GM18519 (cell line): ENCODE measurements around the gene KRT78.
"Not testable (repeated sequence)": the region's sequence is repeated elsewhere in the genome, so short reads cannot be mapped to it uniquely, and the experiment has no call there.

Source experiments
- ATAC-seq: cut with Tn5 transposase; IDR thresholded peaks from one replicate; pipeline ENCODE4 v1.9.1; 2021; ENCODE audit warnings: mild to moderate bottlenecking, moderate library complexity; ENCODE audit not compliant: unreplicated experiment, low FRiP score

The KRT78 gene, protein sequence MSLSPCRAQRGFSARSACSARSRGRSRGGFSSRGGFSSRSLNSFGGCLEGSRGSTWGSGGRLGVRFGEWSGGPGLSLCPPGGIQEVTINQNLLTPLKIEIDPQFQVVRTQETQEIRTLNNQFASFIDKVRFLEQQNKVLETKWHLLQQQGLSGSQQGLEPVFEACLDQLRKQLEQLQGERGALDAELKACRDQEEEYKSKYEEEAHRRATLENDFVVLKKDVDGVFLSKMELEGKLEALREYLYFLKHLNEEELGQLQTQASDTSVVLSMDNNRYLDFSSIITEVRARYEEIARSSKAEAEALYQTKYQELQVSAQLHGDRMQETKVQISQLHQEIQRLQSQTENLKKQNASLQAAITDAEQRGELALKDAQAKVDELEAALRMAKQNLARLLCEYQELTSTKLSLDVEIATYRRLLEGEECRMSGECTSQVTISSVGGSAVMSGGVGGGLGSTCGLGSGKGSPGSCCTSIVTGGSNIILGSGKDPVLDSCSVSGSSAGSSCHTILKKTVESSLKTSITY

DNA sequence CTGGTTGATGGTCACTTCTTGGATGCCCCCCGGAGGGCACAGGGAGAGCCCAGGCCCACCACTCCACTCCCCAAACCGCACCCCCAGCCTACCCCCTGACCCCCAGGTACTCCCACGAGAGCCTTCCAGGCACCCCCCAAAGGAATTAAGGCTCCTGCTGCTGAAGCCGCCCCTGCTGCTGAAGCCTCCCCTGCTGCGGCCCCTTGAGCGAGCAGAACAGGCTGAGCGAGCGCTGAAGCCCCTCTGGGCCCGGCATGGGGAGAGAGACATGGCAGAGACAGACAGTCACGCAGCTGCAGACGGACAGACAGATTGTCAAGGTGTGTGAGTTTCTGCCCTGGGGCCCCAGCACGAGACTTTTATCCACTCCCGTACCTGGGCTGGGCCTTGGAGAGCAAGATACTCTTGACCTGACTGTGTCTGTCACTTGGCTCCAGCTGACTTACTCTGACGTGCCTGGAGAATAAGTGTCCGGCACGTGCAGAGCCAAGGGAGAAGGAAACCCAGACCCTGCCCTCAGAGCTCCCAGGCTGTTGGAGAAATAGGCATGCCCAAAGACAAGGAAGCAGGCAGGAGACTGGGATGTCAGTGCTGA is at the start of gene KRT78:
Gene KRT78 (minus strand): TSS at position 334 of the 595 bp plus-strand sequence. CDS start 64 bp downstream, at position 270.
- ATAC-seq = no peak

DNA sequence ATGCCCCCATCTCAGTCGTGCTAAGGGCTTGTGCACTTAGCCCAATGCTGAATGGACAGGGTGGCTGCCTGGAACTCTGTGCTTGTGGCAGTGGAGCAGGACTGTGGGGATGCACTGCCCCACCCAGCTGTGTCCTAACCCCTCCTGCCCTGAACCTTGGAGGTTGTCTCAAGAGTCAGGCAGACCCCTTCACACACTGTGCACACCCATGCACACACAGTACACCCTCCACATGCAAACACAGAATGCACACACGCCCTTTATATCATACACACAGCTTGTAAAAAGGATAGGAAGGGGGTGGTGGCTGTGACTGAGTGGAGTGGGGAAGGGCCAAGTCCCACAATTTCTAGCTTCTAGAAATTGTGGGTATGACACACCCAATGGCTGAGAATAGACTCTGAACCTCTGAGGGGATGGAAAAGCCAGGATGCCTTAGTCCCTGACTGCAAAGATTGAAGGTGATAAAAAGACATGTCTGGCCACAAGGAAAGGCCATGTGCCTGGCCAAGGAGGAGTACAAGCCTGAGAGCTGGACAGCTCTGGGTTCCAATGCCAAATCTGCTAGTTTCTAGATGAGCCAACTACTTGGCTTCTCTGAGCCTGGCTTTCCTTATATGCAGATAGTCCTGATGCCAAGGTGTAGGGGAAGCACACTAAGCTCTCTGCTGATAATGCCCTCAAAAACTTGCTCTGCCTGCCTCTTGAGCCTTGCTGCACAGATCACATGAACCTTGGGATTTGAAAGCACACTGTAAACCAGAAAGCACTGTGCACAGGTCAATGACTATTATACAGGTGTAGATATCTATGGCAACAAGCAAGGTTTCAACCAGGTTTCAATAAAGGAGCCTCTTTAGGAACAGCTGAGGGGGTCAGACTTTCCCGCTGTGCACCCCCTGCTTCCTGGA is 47.7 kb upstream of the KRT78 start:
- ATAC-seq = no peak

DNA sequence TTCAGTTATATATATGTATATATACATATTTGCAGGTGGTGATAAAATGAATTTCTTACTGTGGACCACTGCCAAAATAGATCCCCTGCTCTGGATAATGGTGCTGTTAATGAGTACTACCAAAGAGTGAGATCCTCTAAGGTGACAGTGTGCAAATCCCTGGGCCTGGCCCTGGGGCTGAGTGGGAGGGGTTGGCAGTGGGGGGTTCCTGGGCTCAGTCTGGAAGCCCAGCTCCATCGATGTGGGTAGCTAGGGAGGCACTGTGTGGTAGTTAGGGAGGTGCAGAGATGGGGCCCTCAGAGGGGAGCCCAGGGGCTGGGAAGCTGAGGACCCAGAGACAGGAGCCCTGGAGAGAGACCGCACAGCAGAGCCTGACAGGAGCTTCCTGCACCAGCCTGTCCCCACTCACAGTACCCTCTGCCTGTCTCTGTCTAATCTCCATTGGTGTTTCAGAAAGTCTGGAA is 47.0 kb upstream of the KRT78 start:
- no peak for ATAC-seq

DNA sequence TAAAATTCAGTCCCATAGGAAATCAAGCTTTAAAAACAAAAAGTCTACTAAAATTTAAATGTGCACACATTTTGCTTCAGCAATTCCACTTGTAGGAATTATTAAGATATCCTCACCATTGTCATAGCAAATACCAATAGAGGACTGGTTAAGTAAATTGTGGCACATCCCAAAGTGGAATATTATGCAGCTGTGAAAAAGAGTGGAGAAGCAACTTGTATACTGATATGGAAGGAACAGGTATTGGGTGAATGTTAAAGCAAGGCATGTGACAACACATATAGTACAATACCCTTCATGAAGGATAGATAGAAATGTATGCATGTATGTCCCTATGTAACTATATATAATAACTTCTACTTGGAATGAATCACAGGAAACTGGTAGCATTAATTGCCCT is 44.2 kb upstream of the KRT78 start:
- ATAC-seq = no peak

DNA sequence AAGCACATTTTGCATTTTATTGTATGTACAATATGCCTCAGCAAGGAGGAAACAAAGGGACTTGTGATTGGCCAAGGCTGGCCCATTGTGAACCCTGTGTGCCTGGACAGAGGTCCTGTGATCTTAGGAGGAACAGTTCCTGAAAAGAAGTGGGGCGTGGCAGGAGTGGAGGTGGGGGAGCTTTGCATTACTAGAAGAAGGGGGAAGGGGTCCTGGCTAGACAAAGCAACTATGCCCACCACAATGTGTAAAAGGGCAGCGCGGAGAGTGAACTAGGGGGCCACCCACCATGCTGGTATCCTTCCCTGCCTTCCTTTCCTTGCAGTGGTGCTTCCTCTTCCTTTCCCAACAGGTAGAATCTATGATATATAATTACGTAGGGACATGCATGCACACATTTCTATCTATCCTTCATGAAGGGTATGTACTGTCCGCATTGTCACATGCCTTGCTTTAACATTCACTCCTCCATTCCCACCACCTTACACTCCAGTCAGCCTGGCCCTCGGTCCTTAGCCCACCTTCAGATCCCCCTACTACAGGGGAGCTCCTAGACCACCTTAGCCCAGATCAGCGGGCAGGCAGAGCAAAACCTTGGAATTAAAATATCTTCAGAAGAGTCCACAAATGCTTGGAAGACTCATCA is 43.5 kb upstream of the KRT78 start:
- no peak for ATAC-seq

DNA sequence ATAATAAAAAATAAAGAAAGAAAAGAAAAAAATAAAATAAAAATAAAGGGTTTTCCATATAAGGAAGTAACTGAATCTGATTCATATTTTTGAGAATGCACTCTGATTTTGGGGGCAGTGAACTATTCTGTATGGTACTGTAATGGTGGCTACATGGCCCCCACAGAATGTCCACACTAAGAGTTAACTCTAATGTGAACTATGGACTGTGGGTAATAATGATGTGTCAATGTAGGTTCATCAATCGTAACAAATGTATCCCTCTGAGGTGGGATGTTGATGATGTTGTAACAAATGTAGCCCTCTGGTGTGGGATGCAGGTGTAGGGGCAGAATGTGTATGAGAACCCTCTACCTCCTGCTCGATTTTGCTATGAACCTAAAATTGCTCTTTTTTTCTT is 42.2 kb upstream of the KRT78 start:
- ATAC-seq = no peak

DNA sequence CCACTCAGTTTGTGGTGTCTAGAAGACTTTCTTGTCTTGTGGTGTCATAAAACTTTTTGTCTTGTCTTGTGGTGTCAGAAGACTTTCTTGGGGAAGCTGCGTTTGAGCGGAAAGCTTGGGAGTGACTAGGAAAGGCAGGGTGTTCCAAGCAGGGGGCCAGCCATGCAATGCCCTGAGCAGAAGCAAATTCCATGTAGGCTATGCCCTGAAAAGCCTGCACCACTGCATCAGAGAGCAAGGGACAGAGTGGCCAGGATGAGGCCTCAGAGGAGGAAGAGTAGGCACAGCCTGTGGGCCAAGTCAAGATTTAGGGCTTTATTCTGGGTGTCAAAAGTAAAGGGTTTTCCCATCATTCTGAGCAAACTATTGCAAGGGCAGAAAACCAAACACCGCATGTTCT is 41.6 kb upstream of the KRT78 start:
- ATAC-seq = no peak

DNA sequence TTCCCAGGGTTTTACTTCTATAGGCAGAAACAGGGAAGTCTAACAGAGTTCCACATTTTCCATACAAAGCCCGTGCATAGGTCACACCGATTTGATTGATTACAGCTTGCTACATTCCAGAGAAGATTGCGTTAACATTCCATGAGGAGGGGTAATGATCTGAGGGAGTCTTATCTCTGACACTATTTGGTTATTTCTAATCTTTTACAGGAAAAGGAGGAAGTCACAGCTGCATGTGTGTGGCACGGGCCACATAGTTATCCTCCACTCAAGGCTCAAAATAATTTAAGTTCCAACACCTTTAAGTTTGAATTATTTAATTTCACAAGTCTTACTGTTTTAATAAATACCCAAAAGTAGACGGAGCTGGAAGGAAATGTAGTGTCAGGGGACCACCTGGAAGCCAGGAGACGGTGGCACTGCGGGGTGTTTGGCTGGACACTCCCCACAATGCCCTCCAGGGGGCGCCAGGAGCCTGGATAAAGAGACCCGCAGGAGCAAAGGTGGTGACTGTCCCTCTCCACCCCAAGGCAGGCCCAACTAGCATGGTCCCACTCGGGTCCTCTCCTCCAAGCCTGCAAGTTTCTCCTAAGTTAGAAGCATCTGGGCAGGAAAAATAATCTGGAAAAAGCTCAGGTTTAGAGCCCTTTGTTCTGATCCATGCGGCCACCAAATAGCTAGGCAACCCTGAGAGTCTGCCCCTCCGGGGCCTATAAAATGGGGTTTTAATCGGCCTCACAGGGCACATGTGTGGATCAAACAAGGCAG is 35.9 kb upstream of the KRT78 start:
- ATAC-seq = no peak

DNA sequence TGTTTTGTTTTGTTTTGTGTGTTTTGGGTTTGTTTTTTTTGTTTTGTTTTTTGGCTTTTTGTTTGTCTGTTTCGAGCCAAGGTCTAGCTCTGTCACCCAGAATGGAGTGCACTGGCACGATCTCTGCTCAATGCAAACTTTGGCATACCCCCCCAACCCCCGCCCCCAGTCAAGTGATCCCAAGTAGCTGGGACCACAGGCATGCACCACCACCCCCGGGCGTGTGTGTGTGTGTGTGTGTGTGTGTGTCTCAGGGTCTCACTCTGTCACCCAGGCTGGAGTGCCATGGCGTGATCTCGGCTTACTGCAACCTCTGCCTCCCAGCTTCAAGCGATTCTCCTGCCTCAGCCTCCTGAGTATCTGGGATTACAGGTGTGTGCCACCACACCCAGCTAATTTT is 31.7 kb upstream of the KRT78 start:
- ATAC-seq = not testable (repeated sequence)

DNA sequence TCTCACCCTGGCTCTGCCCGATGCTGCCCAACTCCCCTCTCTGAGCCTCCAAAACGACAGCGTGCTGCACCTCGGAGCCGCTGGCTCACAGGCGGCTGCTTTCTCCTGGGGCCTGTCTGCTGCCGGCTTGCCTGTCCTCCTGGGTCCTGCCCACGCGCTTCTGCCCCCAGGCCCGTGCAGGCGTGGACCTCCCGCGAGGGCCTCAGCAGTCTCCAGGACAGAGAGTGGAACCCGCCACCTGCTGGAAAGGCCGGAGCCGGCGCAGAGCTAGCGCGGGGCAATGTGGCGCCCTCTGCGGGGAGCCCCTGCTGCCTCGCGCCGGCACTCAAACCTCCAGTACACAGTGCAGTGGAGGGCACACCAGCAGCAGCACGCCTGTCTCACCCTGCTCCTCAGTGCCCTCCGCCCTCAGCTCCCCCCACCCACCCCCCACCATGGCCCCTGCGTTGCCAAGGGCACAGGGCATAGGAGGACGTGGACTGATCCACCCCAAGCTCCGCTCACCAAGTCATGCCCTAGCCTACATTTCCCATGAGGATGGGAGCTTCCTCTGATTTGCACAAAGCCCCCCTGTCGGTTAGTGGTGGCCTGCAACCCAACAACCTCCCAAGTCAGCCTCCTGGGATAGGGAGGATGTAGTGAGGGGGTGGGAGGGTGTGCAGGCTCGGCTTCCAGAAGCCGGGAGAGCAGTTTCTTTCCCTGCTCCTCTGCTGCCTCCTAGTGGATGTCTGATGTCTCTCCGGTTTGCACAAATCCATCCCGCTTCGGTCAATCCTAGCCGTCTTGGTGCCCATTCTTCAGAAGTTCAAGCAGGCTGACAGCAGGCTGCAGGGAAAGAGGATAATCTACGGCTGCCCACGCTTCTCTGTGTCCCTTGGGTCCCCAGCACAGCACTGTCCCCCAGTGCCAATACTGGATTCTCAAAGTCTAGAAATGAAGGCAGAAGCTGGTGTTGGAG is 30.9 kb upstream of the KRT78 start:
- no peak for ATAC-seq

DNA sequence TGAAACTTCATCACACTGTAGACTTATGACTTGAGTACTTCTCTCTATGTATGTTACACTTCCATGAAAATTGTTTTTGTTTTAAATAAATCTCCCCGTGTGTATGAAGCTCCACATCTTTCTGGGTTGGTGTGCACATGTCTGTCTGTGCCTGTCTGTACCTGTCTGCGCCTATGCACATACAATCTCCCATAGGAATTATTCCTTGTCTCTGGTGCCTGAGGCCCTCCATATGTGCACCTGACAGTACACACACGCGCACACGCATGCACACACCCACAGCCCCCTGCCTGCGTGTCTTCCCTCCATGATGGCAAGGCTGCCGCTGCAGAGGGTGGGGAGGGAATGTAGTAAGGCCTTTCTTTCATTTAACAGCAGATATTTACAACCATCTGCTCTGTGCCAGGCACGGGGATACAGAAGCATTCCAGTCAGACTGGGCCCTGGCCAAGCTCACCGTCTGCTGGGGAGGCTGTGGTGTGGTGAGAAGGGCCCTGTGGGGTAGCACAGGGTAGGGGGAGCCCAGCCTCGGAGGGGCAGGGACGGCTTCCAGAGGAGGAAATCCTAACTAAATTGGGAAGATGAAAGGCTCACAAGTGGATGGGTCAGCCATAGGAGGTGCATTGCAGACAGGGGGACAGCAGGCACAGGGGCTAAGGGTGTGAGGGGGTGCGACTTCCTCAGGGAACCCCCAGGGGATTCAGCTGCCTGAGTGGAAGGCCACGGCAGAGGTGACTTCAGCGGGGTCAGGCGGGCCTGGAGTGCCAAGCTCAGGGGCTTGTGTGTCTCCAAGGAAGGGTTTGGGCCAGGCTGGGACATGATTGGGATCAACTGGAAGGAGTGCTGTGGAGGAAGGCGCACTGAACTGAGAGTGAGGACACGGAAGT is 30.0 kb upstream of the KRT78 start:
- no peak for ATAC-seq

DNA sequence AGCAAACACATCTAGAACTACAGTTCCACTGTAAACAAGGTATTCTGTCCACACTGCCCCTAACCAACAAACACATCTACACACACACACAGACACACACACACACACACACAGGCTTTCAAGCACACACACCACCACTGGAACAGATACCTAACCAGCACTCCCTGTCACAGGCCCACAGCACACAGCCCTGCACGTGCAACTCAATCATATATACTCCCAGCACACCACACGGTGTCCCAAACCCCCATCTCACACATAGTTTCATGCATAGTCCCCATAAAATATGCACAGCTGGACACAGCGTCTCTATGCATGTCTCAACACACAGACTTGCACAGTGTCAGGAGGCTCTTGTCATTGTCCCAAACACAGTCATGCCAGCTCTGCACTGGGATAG is 28.4 kb upstream of the KRT78 start:
- ATAC-seq = no peak

DNA sequence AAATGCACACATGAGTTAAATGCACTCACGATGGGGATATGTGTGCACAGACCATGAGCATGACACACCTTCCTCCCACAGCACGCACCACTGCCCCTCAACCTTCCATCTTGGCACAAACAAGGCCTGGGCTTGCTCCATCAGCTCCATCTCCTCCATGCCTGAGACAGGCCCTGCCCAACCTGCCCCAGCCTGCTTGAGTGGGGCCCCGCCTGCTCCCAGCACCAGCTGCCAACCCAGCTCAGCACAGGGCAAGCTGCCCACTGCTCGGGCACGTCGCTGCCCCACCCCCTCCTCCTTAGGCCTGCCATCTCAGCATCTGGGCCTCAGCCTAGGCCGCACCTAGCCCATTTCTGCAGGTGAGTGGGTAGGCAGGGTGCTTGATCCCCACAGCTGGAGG is 27.6 kb upstream of the KRT78 start:
- no peak for ATAC-seq

DNA sequence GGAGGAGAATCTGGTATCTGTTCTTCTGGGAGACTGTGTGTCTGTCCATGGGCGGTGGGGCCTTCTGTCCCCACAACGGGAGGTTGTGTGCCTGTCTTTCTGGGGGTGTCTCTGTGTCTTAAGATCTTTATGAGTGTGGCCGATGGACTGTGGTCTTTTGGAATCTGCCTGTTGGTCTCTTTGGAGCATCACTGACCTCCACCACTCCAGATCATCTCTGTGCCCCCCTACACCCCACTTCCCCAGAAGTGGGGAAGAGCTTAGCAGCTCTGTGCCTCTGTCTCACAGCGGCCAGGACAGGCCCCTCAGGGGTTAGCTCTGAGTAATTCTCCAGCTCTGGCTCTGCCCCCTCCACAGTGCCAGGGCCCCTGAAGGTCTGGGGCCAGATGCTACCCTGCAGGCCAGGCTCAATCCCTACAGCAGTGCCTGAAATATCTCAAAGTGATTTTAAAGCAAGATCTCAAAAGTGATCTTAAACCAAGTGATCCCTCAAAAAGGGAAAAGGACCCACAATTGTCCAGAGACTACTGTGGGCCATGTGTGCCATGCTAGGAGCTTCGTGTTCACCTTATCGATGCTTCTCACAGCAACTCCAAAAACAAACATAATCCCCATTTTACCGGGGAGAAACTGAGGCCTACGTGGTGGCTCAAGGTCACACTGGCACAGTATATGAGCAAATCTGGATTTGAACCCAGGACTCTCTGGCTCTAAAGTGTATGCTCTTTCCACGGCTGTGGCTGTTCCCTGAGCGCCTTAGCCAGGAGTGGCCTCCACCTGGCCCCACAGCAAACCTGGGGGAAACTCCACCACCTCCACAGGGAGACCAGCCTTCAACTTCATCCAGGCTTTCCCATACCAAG is 26.0 kb upstream of the KRT78 start:
- ATAC-seq = no peak

DNA sequence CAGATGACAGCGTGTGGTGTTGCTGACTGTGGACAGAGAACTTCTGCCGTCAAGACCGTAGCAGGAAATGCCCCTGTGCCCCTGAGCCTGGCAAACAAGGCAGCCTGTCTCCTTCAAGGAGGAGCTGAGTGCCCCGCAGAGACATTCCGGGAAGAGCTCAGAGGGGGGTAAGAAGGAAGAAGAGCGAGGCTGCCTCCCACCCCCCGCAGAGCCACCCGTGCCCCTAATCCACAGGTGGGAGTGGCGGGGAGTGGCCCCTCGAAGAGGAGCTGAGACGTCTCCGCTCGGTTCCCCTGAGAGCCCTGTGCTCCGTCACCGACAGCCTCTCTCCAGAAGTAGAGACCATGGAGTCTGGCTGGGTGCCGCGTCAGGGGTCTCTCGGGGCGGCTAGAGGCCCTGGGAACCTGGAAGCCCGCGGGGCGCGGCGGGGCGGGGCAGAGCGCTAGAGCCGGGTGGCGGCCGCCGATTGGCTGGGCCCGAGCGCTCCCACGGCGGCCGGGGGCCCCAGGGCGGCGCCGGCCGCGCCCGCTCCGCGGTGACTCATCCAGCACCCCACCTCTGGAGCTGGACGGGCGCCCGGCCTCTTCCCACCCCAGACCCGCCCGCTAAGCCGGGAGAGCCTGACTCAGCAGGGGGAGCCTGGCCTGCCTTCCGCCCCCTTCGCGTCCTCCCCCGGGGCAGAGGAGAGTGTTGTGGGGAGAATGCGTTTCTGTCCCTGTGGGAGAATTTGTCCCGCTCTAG is 25.2 kb upstream of the KRT78 start:
- ATAC-seq = no peak

DNA sequence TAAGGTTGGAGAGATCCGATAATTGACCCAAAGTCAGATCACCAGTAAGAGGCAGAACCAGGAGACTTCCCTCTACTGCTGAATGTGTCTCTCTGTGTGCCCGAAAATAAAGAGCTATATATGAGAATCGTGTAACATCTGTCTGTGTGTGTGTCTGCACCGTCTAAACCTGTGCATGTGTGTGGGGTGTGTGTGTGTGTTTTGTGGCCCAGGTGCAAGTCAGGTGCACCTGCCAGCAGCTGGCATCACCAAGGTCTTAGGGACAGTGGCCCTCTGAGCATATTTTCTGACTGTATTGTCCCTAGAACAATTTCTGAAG is 24.7 kb upstream of the KRT78 start:
- no peak for ATAC-seq
